ENCODE data around the gene AEN. TPM values are rescaled to one million over a fixed set of nuclear protein-coding genes. Genes with fewer than 3 reads are reported as not detected.

Gene AEN, protein sequence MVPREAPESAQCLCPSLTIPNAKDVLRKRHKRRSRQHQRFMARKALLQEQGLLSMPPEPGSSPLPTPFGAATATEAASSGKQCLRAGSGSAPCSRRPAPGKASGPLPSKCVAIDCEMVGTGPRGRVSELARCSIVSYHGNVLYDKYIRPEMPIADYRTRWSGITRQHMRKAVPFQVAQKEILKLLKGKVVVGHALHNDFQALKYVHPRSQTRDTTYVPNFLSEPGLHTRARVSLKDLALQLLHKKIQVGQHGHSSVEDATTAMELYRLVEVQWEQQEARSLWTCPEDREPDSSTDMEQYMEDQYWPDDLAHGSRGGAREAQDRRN
- total RNA-seq, result 100 to 1,000 TPM in 1 of 2 donors, 10 to 100 TPM in 1; 99.4 to 155 TPM

GRCh38 chr15:88620995-88621772, at the start of gene AEN:
Gene AEN, plus strand, starts transcription at chr15:88621340. Its CDS starts 4,870 bp downstream, at chr15:88626210.
- H3K4me3 Mint-ChIP-seq, result peak within 1 kb of the TSS; percentile 91 to 99
- no peaks in the 10 kb centered on the region for H3K9me3 Mint-ChIP-seq
- peak; percentile 83 to 84 for ATAC-seq (replicated peaks in 1 of 2)
- H3K27ac Mint-ChIP-seq, result peak within 1 kb of the TSS; percentile 99
- peaks cover 9% of the 10 kb centered on the region for H3K27me3 Mint-ChIP-seq (ENCODE audit: low read depth)
- peaks cover 11 to 25% of the 10 kb centered on the region in 2 donors for H3K36me3 Mint-ChIP-seq (ENCODE audit: insufficient read depth in 2 of 2)
- peaks cover 55% of the 10 kb centered on the region for H3K4me1 Mint-ChIP-seq (ENCODE audit: low read depth)
- peak; percentile 96 to 97 for DNase-seq

- Mint-ChIP-seq H3K4me3 (no peak overlapping the region), H3K9me3 (no peaks in the 10 kb centered on the region), H3K4me1 (ENCODE audit: low read depth) (no peaks in the 10 kb centered on the region), H3K36me3 (ENCODE audit: insufficient read depth in 2 of 2) (no peaks in the 10 kb centered on the region), H3K27me3 (ENCODE audit: low read depth) (peaks cover 14% of the 10 kb centered on the region), H3K27ac (no peak overlapping the region)
- ATAC-seq (replicated peaks in 1 of 2) (no peak), DNase-seq (no peak)
These were observed 49.3 kb upstream of the AEN start for GRCh38 chr15:88571852-88572259.

GRCh38 chr15:88574077-88574476, 47.1 kb upstream of the AEN start:
- H3K4me1 Mint-ChIP-seq (ENCODE audit: low read depth), result no peaks in the 10 kb centered on the region
- H3K27me3 Mint-ChIP-seq (ENCODE audit: low read depth), result peaks cover 14% of the 10 kb centered on the region
- no peak overlapping the region for H3K4me3 Mint-ChIP-seq
- H3K36me3 Mint-ChIP-seq (ENCODE audit: insufficient read depth in 2 of 2), result no peaks in the 10 kb centered on the region
- no peak overlapping the region for H3K27ac Mint-ChIP-seq
- no peak for DNase-seq
- no peak for ATAC-seq (replicated peaks in 1 of 2)
- H3K9me3 Mint-ChIP-seq, result no peaks in the 10 kb centered on the region

- Mint-ChIP-seq H3K4me1 (ENCODE audit: low read depth) (no peaks in the 10 kb centered on the region), H3K36me3 (ENCODE audit: insufficient read depth in 2 of 2) (no peaks in the 10 kb centered on the region), H3K9me3 (no peaks in the 10 kb centered on the region), H3K4me3 (no peak overlapping the region), H3K27me3 (ENCODE audit: low read depth) (peaks cover 13% of the 10 kb centered on the region), H3K27ac (no peak overlapping the region)
- no peak for ATAC-seq (replicated peaks in 1 of 2)
- no peak for DNase-seq
These were observed 46.5 kb upstream of the AEN start for GRCh38 chr15:88574655-88575054.

DNA sequence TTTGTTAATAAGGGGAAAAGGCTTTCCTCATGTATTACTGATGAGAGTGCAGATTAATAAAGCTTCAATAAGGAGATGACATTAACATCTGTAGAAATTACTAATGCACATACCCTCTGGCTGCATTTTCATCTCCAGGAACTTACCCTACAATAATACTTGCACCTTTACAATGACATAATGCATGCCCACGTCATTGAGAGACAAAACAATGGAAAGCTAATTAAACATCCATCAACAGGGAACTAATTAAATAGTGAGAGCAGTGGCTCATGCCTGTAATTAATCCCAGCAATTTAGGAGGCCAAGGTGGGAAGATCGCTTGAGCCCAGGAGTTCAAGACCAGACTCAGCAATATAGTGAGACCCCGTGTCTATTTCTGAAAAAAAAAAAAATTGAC, 41.8 kb upstream of the AEN start:
- H3K9me3 Mint-ChIP-seq, result no peaks in the 10 kb centered on the region
- no peaks in the 10 kb centered on the region for H3K4me1 Mint-ChIP-seq (ENCODE audit: low read depth)
- H3K4me3 Mint-ChIP-seq, result no peak overlapping the region
- H3K27me3 Mint-ChIP-seq (ENCODE audit: low read depth), result peaks cover 4% of the 10 kb centered on the region
- H3K27ac Mint-ChIP-seq, result no peak overlapping the region
- DNase-seq (no peak), ATAC-seq (replicated peaks in 1 of 2) (no peak)
- H3K36me3 Mint-ChIP-seq (ENCODE audit: insufficient read depth in 2 of 2), result no peaks in the 10 kb centered on the region

DNA sequence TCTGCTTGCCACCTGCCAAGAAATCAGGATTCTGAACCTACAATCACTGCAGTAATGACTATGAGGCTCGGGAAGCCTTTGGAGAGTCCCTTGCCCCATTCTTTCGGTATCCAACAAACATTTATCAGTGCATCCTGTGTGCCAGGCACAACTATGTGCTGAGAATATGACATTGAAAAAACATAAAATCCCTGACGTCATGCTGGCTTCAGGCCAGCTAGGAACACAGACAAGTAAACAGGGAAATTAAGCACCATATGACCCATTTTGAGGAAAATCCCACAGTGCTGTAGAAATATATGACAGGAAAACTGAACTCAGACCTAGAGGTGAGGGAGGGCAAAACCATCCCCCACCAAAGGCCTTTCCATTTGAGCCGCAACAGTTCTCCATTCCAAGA, 40.6 kb upstream of the AEN start:
- no peaks in the 10 kb centered on the region for H3K27me3 Mint-ChIP-seq (ENCODE audit: low read depth)
- DNase-seq (no peak), ATAC-seq (replicated peaks in 1 of 2) (no peak)
- H3K27ac Mint-ChIP-seq, result no peak overlapping the region
- H3K36me3 Mint-ChIP-seq (ENCODE audit: insufficient read depth in 2 of 2), result no peaks in the 10 kb centered on the region
- H3K4me1 Mint-ChIP-seq (ENCODE audit: low read depth), result no peaks in the 10 kb centered on the region
- H3K4me3 Mint-ChIP-seq, result no peak overlapping the region
- no peaks in the 10 kb centered on the region for H3K9me3 Mint-ChIP-seq

GRCh38 chr15:88586401-88587162, 34.6 kb upstream of the AEN start:
- no peaks in the 10 kb centered on the region for H3K36me3 Mint-ChIP-seq (ENCODE audit: insufficient read depth in 2 of 2)
- DNase-seq (no peak), ATAC-seq (replicated peaks in 1 of 2) (no peak)
- no peaks in the 10 kb centered on the region for H3K4me1 Mint-ChIP-seq (ENCODE audit: low read depth)
- no peaks in the 10 kb centered on the region for H3K9me3 Mint-ChIP-seq
- H3K27me3 Mint-ChIP-seq (ENCODE audit: low read depth), result no peaks in the 10 kb centered on the region
- H3K4me3 Mint-ChIP-seq, result no peak overlapping the region
- H3K27ac Mint-ChIP-seq, result no peak overlapping the region

DNA sequence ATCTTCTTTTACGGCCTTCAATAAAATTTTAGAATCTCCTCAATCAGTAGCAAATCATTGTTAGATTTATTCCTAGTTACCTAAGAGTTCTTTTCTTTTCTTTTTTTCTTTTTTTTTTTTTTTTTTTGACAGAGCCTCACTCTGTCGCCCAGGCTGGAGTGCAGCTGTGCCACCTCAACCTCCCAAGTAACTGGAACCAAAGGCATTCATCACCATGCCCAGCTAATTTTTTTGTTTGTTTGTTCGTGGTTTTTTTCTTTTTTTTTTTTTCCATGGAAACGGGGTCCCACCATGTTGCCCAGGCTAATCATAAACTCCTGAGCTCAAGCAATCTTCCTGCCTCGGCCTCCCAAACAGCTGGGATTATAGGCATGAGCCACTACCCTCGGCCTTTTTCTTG, 30.4 kb upstream of the AEN start:
- DNase-seq, result no peak

DNA sequence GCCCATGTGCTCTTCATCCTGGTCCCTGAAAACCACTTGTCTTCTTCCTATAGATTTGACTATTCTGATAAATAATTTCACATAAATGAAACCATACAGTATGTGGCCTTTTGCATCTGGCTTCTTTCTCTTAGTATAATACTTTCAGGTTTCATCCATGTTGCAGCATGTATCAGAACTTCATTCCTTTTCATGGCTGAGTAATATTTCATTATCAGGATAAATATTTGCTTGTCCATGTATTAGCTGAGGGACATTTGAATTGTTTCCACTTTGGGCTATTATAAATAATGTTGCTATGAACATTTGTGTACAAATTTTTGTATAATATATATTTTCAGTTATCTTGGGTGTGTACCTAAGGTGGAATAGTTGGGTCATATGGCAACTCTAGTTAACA, 29.8 kb upstream of the AEN start:
- Mint-ChIP-seq H3K4me1 (ENCODE audit: low read depth) (peaks cover 7% of the 10 kb centered on the region), H3K36me3 (ENCODE audit: insufficient read depth in 2 of 2) (no peaks in the 10 kb centered on the region), H3K4me3 (no peak overlapping the region), H3K27me3 (ENCODE audit: low read depth) (peaks cover 8% of the 10 kb centered on the region), H3K9me3 (no peaks in the 10 kb centered on the region), H3K27ac (no peak overlapping the region)
- no peak for ATAC-seq (replicated peaks in 1 of 2)
- DNase-seq, result no peak

More for the DNA sequence above, 30.4 kb upstream of the AEN start:
- no peak overlapping the region for H3K4me3 Mint-ChIP-seq
- H3K36me3 Mint-ChIP-seq (ENCODE audit: insufficient read depth in 2 of 2), result no peaks in the 10 kb centered on the region
- no peaks in the 10 kb centered on the region for H3K9me3 Mint-ChIP-seq
- H3K4me1 Mint-ChIP-seq (ENCODE audit: low read depth), result peaks cover 7% of the 10 kb centered on the region
- ATAC-seq (replicated peaks in 1 of 2), result no peak
- H3K27me3 Mint-ChIP-seq (ENCODE audit: low read depth), result peaks cover 8% of the 10 kb centered on the region
- no peak overlapping the region for H3K27ac Mint-ChIP-seq

DNA sequence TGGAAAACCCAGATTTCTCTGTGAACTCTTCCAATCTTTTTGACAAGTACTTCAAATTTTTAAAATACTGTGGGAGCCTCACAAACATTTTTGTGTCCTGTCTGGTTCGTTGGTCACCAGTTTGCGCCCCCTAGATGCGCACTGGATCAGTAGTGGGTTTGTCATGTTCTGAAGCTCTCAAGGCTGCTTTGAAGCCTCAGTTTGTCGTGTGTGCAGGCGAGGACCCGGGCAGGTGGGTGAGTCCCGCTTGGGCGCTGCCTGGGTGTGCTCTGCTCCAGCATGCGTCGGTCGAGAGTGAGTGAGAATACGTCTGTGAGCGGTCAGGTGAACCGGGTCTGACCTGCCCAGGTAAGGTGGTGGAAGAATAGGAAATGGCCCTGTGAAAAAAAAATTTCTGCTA, 17.3 kb upstream of the AEN start:
- DNase-seq (no peak), ATAC-seq (replicated peaks in 1 of 2) (no peak)
- peak overlapping the region in 1 of 2 donors; percentile 34 for H3K4me3 Mint-ChIP-seq
- peaks cover 24% of the 10 kb centered on the region for H3K4me1 Mint-ChIP-seq (ENCODE audit: low read depth)
- H3K9me3 Mint-ChIP-seq, result no peaks in the 10 kb centered on the region
- H3K27me3 Mint-ChIP-seq (ENCODE audit: low read depth), result peaks cover 63% of the 10 kb centered on the region
- H3K27ac Mint-ChIP-seq, result no peak overlapping the region
- H3K36me3 Mint-ChIP-seq (ENCODE audit: insufficient read depth in 2 of 2), result peaks cover 0 to 2% of the 10 kb centered on the region in 2 donors

- ATAC-seq (replicated peaks in 1 of 2) (no peak), DNase-seq (no peak)
- H3K27me3 Mint-ChIP-seq (ENCODE audit: low read depth), result peaks cover 70% of the 10 kb centered on the region
- H3K4me3 Mint-ChIP-seq, result peak overlapping the region; percentile 64 to 67
- H3K9me3 Mint-ChIP-seq, result no peaks in the 10 kb centered on the region
- H3K27ac Mint-ChIP-seq, result no peak overlapping the region
- peaks cover 0 to 2% of the 10 kb centered on the region in 2 donors for H3K36me3 Mint-ChIP-seq (ENCODE audit: insufficient read depth in 2 of 2)
- H3K4me1 Mint-ChIP-seq (ENCODE audit: low read depth), result peaks cover 24% of the 10 kb centered on the region
These were observed 16.6 kb upstream of the AEN start for GRCh38 chr15:88604381-88605188.

- ATAC-seq (replicated peaks in 1 of 2) (peak; percentile 48 to 51), DNase-seq (peak; percentile 60 to 67)
- Mint-ChIP-seq H3K4me3 (peak overlapping the region; percentile 57 to 64), H3K36me3 (ENCODE audit: insufficient read depth in 2 of 2) (peaks cover 0 to 2% of the 10 kb centered on the region in 2 donors), H3K9me3 (no peaks in the 10 kb centered on the region), H3K4me1 (ENCODE audit: low read depth) (peaks cover 24% of the 10 kb centered on the region), H3K27me3 (ENCODE audit: low read depth) (peaks cover 78% of the 10 kb centered on the region), H3K27ac (no peak overlapping the region)
These were observed 15.7 kb upstream of the AEN start for GRCh38 chr15:88605189-88606069.

Measured in activated T-cell treated with anti-CD3 and anti-CD28 coated beads, Interleukin-2, amount 50 U/mL, for 72 hours (primary cell).